ENCODE data around the gene SNAP91.
A peak's percentile ranks its signal among the peaks of the same experiment; 100 is the strongest.
"Not testable (repeated sequence)": the region's sequence is repeated elsewhere in the genome, so short reads cannot be mapped to it uniquely, and the experiment has no call there.

Gene SNAP91, protein sequence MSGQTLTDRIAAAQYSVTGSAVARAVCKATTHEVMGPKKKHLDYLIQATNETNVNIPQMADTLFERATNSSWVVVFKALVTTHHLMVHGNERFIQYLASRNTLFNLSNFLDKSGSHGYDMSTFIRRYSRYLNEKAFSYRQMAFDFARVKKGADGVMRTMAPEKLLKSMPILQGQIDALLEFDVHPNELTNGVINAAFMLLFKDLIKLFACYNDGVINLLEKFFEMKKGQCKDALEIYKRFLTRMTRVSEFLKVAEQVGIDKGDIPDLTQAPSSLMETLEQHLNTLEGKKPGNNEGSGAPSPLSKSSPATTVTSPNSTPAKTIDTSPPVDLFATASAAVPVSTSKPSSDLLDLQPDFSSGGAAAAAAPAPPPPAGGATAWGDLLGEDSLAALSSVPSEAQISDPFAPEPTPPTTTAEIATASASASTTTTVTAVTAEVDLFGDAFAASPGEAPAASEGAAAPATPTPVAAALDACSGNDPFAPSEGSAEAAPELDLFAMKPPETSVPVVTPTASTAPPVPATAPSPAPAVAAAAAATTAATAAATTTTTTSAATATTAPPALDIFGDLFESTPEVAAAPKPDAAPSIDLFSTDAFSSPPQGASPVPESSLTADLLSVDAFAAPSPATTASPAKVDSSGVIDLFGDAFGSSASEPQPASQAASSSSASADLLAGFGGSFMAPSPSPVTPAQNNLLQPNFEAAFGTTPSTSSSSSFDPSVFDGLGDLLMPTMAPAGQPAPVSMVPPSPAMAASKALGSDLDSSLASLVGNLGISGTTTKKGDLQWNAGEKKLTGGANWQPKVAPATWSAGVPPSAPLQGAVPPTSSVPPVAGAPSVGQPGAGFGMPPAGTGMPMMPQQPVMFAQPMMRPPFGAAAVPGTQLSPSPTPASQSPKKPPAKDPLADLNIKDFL

DNA sequence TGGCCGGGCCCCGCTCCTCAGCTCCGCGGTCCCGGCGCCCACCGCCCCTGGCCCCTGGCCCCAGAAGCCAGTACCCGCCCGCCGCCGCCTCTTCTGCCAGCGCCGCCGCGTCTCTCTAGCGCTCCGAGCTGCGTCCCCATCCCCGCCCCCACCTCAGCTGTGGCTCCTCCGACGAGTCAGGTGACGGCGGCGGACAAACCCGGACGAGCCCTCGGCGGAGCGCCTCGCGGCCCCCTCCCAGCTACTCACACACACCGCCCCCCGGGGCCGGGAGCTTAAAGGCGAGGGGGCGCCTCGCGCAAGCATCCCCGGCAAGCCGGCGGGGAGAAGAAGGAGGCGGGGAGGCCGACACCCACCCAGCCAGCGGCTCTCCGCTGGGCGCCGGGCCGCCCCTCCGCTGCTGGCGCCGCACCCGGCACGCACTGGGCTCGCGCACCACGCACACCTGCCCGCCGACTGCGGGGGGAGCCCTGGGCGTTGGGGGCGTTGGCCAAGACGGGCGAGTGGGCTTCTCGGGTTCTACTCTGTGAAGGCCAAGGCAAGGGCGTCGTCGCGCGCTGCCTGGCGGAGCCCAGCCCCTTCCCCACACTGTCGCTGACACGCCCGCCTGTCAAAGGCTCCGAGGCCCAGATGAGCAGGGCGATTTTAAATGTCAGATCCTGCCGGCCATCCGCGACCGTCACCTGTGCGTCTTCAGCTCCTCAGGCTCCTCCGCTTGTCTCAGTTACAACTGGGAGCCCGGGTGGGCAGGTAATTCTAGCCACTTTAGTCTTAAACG lies at the start of gene SNAP91:
SNAP91 (minus strand) TSS at position 132 of the 778 bp plus-strand sequence. CDS start 1,174 bp downstream, outside the sequence.
- no peak within 1 kb of the TSS for H3K4me3 ChIP-seq (replicated peaks; ENCODE audit: low read depth, low read length)
- H3K27me3 ChIP-seq (replicated peaks; ENCODE audit: control insufficient read depth, insufficient read depth, low read length) = no peaks in the 10 kb centered on the region
- peak; percentile 14 for DNase-seq (ENCODE audit: extremely low read depth, insufficient read length)
- no peak for TF ChIP-seq CTCF (IDR thresholded peaks at IDR 0.05; ENCODE audit: insufficient read depth, low read length, poor library complexity, severe bottlenecking)
- no peaks in the 10 kb centered on the region for H3K36me3 ChIP-seq (ENCODE audit: control insufficient read depth, insufficient read depth, low read length)

- TF ChIP-seq CTCF (IDR thresholded peaks at IDR 0.05; ENCODE audit: insufficient read depth, low read length, poor library complexity, severe bottlenecking) = no peak
- no peak for DNase-seq (ENCODE audit: extremely low read depth, insufficient read length)
Observed at GRCh38 chr6:83758533-83758932, 49.6 kb upstream of the SNAP91 start.

DNA sequence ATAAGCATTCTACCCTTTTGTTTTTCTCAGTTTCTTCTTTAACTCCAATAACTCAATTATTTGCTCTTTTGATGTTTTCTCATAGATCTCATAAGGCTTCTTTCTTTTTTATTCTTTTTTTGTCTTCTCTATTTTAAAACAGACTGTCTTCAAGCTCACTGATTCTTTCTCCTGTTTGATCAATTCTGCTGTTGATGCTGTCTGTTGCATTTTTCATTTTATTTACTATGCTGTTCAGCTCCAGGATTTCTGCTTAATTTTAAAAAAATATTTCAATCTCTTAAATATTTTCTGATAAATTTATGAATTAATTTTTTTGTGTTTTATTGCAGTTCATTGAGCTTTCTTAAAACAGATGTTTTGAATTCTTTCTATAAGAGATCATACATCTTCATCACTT lies 48.1 kb upstream of the SNAP91 start:
- DNase-seq (ENCODE audit: extremely low read depth, insufficient read length) = no peak
- Histone ChIP-seq H3K4me3 (replicated peaks; ENCODE audit: low read depth, low read length) (no peak overlapping the region), H3K27me3 (replicated peaks; ENCODE audit: control insufficient read depth, insufficient read depth, low read length) (no peaks in the 10 kb centered on the region), H3K36me3 (ENCODE audit: control insufficient read depth, insufficient read depth, low read length) (no peaks in the 10 kb centered on the region)
- TF ChIP-seq CTCF (IDR thresholded peaks at IDR 0.05; ENCODE audit: insufficient read depth, low read length, poor library complexity, severe bottlenecking) = no peak

More at GRCh38 chr6:83758533-83758932, 49.6 kb upstream of the SNAP91 start:
- Histone ChIP-seq H3K36me3 (ENCODE audit: control insufficient read depth, insufficient read depth, low read length) (no peaks in the 10 kb centered on the region), H3K27me3 (replicated peaks; ENCODE audit: control insufficient read depth, insufficient read depth, low read length) (no peaks in the 10 kb centered on the region), H3K4me3 (replicated peaks; ENCODE audit: low read depth, low read length) (no peak overlapping the region)

GRCh38 chr6:83756565-83756964 lies 47.7 kb upstream of the SNAP91 start:
- no peak for TF ChIP-seq CTCF (IDR thresholded peaks at IDR 0.05; ENCODE audit: insufficient read depth, low read length, poor library complexity, severe bottlenecking)
- no peak for DNase-seq (ENCODE audit: extremely low read depth, insufficient read length)
- Histone ChIP-seq H3K27me3 (replicated peaks; ENCODE audit: control insufficient read depth, insufficient read depth, low read length) (no peaks in the 10 kb centered on the region), H3K4me3 (replicated peaks; ENCODE audit: low read depth, low read length) (no peak overlapping the region), H3K36me3 (ENCODE audit: control insufficient read depth, insufficient read depth, low read length) (no peaks in the 10 kb centered on the region)

DNA sequence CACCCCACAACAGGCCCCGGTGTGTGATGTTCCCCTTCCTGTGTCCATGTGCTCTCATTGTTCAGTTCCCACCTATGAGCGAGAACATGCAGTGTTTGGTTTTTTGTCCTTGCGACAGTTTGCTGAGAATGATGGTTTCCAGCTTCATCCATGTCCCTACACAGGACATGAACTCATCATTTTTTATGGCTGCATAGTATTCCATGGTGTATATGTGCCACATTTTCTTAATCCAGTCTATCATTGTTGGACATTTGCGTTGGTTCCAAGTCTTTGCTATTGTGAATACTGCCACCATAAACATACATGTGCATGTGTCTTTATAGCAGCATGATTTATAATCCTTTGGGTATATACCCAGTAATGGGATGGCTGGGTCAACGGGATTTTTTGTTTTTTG lies 43.5 kb upstream of the SNAP91 start:
- not testable (repeated sequence) for DNase-seq (ENCODE audit: extremely low read depth, insufficient read length); H3K4me3 ChIP-seq (replicated peaks; ENCODE audit: low read depth, low read length); H3K27me3 ChIP-seq (replicated peaks; ENCODE audit: control insufficient read depth, insufficient read depth, low read length); H3K36me3 ChIP-seq (ENCODE audit: control insufficient read depth, insufficient read depth, low read length)
